Measurements from ENCODE around the gene PMFBP1.
A peak's percentile ranks its signal among the peaks of the same experiment; 100 is the strongest.

Gene PMFBP1

GRCh38 chr16:72172105-72173034, at the start of gene PMFBP1:
TSS of gene PMFBP1 (minus strand) at chr16:72172155. CDS start at chr16:72171208, 947 bp downstream.
- DNase-seq: no peak

GRCh38 chr16:72221630-72222024, 49.7 kb upstream of the PMFBP1 start:
- DNase-seq: no peak

- DNase-seq: no peak
Measured at GRCh38 chr16:72220875-72221629, 49.1 kb upstream of the PMFBP1 start.

GRCh38 chr16:72219282-72219681, 47.3 kb upstream of the PMFBP1 start:
- no peak for DNase-seq

GRCh38 chr16:72216767-72217166, 44.8 kb upstream of the PMFBP1 start:
- DNase-seq: no peak

- DNase-seq: no peak
Measured at GRCh38 chr16:72214821-72215220, 42.9 kb upstream of the PMFBP1 start.

- DNase-seq: no peak
Measured at GRCh38 chr16:72211110-72211509, 39.2 kb upstream of the PMFBP1 start.

GRCh38 chr16:72210555-72210954, 38.6 kb upstream of the PMFBP1 start:
- DNase-seq: no peak

- DNase-seq: no peak
Measured at GRCh38 chr16:72210072-72210471, 38.1 kb upstream of the PMFBP1 start.

GRCh38 chr16:72206299-72206698, 34.3 kb upstream of the PMFBP1 start:
- no peak for DNase-seq

GRCh38 chr16:72203401-72203800, 31.4 kb upstream of the PMFBP1 start:
- no peak for DNase-seq

- DNase-seq: no peak
Measured at GRCh38 chr16:72202014-72202413, 30.1 kb upstream of the PMFBP1 start.

GRCh38 chr16:72201387-72201786, 29.4 kb upstream of the PMFBP1 start:
- DNase-seq: no peak

GRCh38 chr16:72199761-72200337, 27.9 kb upstream of the PMFBP1 start:
- no peak for DNase-seq

GRCh38 chr16:72198771-72199201, 26.8 kb upstream of the PMFBP1 start:
- DNase-seq: no peak

- peak; percentile 22 for DNase-seq
Measured at GRCh38 chr16:72198021-72198711, 26.2 kb upstream of the PMFBP1 start.

- no peak for DNase-seq
Measured at GRCh38 chr16:72197545-72197944, 25.6 kb upstream of the PMFBP1 start.

GRCh38 chr16:72195609-72196008, 23.7 kb upstream of the PMFBP1 start:
- DNase-seq: no peak

GRCh38 chr16:72191551-72191950, 19.6 kb upstream of the PMFBP1 start:
- no peak for DNase-seq

GRCh38 chr16:72189865-72190371, 18.0 kb upstream of the PMFBP1 start:
- DNase-seq: no peak

GRCh38 chr16:72188541-72188940, 16.6 kb upstream of the PMFBP1 start:
- DNase-seq: no peak

- DNase-seq: no peak
Measured at GRCh38 chr16:72187551-72187950, 15.6 kb upstream of the PMFBP1 start.

GRCh38 chr16:72182976-72183375, 11.0 kb upstream of the PMFBP1 start:
- no peak for DNase-seq
